HG03558 (cell line): ENCODE data around the gene CLNS1A.
"Not testable (repeated sequence)": the region's sequence is repeated elsewhere in the genome, so short reads cannot be mapped to it uniquely, and the experiment has no call there.

Experiments used
- ATAC-seq: cut with Tn5 transposase; IDR thresholded peaks from one replicate; pipeline ENCODE4 v1.9.1; 2021; ENCODE audit warnings: moderate number of reproducible peaks; ENCODE audit not compliant: unreplicated experiment; ENCODE audit errors: extremely low read depth

Gene CLNS1A

GRCh38 chr11:77619576-77620198 is 17.9 kb downstream of the CLNS1A start:
- ATAC-seq, result no peak

DNA sequence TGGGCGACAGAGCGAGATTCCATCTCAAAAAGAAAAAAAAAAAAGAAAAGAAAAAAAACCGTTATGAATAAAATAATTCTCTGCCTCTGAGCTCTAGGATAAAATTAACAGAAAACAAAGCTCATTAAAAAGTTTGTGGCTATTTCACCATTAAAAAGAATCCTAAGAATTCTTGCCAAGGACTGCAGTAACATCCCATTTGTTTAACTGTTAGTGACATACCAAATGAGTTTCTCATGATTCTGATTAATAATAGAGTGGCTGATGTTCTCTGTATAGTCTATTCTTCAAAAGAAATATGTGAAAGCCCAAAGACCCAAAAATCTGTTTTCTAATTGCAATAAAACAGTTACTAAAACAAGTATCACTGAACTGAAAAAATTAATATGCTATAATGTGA is 19.7 kb downstream of the CLNS1A start:
- ATAC-seq, result no peak

DNA sequence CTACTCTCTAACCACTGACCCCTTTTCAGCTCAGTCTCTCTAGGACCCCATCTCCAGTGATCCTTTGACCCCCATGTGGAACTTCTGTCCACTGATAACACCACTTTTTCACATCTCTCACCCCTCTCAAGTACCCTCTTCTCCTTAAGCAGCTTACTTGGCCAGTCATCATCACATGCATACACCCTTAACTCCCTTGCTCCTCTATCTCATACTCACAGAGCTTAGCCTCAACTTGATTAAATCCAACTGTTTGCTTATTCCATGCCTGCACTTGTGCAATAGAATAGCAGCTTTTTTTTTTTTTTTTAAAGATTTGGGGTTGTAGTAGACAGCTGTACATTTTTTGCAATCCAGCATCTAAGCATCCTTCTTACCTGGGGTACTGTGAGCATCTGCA is 25.7 kb downstream of the CLNS1A start:
- ATAC-seq, result no peak

DNA sequence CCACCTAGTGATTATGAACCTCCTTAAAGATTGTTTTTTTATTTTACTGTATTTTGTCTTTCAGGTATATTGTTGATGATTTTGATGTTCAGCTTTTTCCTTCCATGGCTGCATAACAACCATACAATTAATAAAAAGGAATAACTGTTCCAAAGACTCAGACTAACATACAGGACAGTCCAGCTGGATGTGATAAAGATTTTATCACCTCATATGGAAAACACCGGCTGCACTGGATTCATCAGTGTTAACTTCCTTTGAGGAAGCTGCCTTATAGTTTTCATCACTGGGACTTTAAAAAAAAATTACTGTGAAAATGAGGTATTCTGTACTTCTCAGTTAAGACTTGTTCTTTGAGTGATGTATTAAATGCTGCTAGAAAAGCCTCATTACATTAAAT is 28.4 kb downstream of the CLNS1A start:
- no peak for ATAC-seq

DNA sequence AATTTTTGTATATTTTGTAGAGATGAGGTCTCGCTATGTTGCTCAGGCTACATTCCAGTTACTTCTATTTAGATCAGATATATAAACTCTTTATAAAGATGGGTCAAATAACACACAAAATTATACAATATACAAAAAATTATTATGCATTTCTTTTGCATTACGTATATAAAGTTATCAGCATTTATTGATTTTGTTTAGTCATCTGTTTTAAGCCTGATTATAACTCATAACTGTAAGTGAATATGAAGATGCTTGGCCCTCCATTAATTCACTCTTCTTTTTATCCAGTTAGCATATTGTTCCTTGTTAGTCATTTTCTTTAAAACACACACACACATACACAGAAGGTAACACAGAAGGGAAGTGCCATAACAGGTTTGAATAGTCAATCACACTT is 33.3 kb downstream of the CLNS1A start:
- ATAC-seq, result no peak

GRCh38 chr11:77602381-77603088 is 35.1 kb downstream of the CLNS1A start:
- no peak for ATAC-seq

DNA sequence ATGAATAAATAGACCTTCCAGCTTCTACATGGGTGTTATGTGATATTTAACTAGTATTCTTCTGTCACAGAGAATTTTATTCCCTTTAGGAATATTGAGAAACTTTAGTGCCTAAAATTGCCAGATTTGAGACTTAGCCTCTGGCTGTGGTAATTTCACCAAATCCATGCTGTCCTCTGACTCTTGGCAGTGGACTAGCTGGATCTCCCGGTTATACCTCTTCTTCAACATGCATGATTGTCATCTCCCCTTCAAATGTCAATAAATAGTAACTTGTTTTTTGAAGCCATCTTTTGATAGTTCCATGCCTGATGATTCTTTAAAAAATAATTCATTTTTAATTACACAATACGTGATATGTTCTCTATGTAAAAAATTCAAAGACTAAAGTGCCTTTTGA is 39.4 kb downstream of the CLNS1A start:
- no peak for ATAC-seq

GRCh38 chr11:77596626-77597025 is 41.0 kb downstream of the CLNS1A start:
- ATAC-seq, result no peak

GRCh38 chr11:77593883-77594282 is 43.7 kb downstream of the CLNS1A start:
- no peak for ATAC-seq

DNA sequence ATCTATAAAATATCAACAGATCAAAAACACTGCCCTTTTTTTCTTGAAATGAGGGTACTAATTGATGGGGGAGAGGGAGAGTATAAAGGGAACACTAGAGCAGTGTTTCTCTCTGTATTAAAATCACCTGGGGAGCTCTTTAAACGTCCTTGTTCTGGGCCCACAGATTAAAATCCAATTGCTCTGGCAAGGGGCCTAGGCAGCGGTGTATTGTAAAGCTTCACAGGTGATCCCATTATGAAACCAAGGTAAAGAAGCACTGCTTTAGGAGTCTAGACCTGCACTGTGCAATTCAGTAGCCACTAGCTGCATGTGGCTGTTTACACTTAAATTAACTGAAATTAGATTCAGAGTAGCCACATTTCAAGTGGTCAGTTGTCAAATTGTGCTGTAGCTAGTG is 44.9 kb downstream of the CLNS1A start:
- ATAC-seq, result no peak

GRCh38 chr11:77590194-77590782 is 47.3 kb downstream of the CLNS1A start:
- ATAC-seq, result no peak

GRCh38 chr11:77589521-77590193 is 47.9 kb downstream of the CLNS1A start, which contains the start of gene AQP11:
Gene AQP11 (plus strand): TSS chr11:77589953. CDS start chr11:77589993, 40 bp downstream.
- peak; percentile 77 for ATAC-seq

GRCh38 chr11:77589181-77589520 is 48.4 kb downstream of the CLNS1A start:
- ATAC-seq, result no peak

DNA sequence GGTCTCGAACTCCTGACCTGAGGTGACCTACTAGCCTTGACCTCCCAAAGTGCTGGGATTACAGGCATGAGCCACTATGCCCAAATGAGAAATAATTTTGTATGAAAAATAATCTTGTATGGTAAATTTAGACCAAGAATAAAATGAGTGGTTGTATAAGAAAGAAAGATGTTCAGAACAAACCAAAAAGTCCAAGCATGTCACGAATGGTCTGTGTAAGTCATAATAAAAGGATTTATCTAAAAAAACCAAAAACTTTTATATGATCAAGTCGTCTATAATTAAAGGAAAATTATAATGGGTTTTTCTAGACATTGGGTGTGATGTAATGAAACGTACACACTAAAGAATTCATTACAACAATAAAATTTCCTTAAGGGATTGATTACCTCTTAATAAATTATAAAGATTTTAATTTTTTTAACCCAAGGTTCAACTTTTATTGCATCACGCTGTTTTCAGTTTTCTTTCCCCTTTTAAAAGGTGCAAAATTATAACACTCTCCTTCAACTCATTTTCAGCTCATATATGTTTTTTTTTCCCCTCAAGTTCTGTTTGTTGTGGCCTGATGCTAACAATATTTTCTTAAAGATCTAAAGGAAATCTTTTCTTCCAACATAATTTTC is 56.8 kb downstream of the CLNS1A start:
- ATAC-seq, result no peak

- ATAC-seq, result not testable (repeated sequence)
Measured at GRCh38 chr11:77575428-77575827, 62.2 kb downstream of the CLNS1A start.

DNA sequence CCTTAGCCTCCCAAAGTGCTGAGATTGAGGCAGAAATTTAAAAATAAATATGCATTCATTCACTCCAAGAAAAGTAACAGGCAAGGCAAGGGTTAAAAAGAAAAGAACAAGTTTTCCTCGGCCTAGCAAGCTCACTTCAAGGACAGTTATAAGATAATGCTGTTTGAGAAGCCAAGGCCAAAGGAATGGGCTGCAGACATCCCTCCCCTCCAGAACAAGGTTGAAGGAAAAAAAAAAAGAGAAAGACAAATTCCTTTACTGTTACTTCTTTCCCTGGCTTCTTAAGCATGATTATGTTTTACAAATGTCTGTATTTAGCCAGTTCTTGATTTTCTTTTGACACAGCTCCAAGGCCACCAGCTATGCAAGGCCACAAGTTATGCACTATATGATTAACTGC is 66.7 kb downstream of the CLNS1A start:
- ATAC-seq, result not testable (repeated sequence)

- ATAC-seq, result no peak
Measured at GRCh38 chr11:77569676-77570070, 67.9 kb downstream of the CLNS1A start.

DNA sequence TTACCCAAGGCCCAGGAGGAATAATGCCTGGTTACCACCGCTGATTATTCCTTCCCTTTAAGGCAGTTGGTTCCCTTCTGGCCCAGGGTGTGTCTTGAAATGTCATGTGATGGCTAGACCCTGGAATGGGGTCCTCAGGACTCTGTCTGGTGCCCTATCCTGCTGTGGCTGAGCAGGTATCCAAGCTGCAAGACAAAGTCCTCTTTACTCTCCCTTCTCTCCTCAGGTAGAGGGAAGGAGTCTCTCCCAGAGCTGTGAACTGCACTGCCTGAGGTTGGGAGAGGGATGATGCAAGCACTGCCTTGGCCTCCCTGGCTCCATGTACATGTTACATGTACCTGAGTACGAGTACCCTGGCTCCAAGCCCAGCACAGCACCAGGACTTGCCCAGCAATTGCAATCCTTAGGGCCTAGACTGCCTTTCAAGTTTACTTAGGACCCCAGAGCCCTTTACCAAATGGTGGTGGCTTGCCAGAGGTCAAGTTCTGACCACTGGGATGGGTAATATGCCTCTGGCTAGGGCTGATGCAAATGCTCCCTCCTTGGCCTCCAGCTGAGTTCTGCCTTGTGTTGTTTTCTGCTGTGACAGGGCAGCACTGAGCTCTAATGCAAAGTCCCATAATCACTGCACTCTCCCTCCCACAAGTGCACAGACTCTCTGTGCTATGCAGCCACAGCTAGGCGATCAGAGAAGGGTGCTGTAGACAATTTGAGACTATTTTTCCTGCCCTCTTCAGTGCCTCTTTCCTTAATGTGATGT is 68.5 kb downstream of the CLNS1A start:
- ATAC-seq, result no peak

GRCh38 chr11:77568306-77568705 is 69.3 kb downstream of the CLNS1A start:
- no peak for ATAC-seq
